GM21447 (cell line): ENCODE data around the gene SLC5A12.
"Not testable (repeated sequence)": the region's sequence is repeated elsewhere in the genome, so short reads cannot be mapped to it uniquely, and the experiment has no call there.

Source experiments
- ATAC-seq: cut with Tn5 transposase; IDR thresholded peaks from one replicate; pipeline ENCODE4 v1.9.1; 2021; ENCODE audit not compliant: unreplicated experiment

The SLC5A12 gene

GRCh38 chr11:26655287-26655686, 66.6 kb downstream of the SLC5A12 start:
- no peak for ATAC-seq

GRCh38 chr11:26651916-26652315, 69.9 kb downstream of the SLC5A12 start:
- no peak for ATAC-seq

GRCh38 chr11:26649884-26650283, 72.0 kb downstream of the SLC5A12 start:
- ATAC-seq = peak; percentile 81

DNA sequence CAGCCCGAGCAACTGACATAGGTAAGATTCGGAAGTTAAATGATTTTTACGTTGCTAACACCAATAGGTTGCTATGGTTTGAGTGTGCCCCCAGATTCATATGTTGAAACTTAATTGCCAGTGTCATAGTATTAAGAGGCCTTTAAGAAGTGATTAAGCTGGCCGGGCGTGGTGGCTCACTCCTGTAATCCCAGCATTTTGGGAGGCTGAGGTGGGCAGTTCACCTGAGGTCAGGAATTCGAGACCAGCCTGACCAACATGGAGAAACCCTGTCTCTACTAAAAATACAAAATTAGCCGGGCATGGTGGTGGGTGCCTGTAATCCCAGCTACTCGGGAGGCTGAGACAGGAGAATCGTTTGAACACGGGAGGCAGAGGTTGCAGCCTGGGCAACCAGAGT, 78.5 kb downstream of the SLC5A12 start:
- not testable (repeated sequence) for ATAC-seq

DNA sequence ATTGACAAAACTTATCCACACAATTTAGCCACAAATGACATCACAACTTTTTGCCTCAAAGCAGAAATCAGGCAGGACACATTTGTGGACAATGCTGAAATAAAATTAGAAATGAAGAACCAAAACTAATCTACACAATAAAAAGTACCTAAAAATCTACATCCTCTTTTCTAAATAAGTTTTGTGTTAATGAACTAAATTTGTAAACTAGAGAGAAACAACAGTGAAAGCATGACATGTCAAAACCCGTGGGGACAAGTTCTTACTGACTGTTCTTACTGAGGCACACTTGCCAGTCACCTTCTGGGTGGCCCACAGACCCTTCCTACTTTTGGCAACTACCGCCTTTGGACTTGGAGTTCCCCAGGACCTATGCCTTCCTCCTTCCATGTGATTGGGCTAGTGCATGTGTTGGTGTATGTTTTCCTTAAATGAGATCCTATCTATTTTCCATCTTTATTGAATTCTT, 89.1 kb downstream of the SLC5A12 start:
- ATAC-seq = no peak

DNA sequence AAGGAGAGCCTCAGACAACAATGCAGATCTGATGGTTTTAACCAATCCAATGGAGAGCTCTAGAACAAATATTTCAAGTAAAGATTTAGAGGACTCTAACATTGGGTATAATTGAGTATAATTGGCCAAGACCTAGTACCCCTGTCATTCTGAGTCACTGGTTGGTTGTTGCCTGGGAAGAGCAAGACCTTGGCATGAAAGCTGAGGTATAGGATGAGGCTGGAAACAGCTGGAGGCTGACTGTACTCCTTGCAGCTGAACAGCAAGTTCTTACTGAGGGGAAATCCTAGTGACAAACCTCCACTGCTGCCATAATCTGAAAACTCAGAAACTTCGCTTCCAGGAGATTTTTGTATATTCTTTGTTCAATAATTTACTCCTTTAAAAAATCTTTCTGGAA, 95.5 kb downstream of the SLC5A12 start:
- no peak for ATAC-seq

DNA sequence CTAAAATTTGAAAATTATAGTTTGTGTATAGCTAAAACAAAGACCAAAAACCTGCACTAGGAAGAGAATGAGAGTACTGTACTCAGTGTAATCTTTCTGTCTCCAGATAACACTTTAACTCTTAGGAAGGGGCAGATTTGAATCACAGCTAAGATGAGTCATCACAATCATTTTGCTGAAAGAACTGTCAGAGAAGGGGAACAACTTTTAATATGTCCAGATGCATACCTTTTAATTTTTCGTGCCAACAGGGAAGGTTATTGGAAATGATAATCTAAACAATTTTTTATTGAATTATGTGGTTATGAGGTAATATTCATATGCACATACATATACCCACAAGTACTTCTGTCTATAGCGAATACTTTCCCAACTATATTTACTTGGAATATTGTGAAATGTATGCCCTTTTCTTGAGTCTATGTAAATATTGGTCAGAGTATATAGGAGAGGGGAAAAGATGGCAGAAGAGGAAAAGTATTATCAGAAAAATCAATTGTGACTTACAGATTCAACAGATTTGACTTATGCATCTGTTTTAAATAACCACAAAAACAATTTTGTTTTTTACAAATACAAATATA, 98.7 kb downstream of the SLC5A12 start:
- no peak for ATAC-seq

DNA sequence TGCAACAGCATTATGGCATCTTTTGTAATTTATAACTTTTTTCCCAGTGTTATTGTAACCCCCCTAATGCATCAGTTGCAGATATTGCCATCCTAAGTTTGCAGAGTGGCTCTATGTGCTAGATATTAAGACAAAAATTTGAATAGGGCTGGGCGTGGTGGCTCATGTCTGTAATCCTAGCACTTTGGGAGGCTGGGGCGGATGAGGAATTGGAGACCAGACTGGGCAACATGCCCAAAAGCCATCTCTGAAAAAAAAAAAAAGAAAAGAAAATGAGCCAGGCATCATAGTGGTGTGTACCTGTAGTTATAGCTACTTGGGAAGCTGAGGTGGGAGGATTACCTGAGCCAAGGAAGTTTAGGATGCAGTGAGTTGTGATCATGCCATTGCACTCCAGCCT, 99.7 kb downstream of the SLC5A12 start:
- no peak for ATAC-seq

- ATAC-seq = no peak
These were observed 100.7 kb downstream of the SLC5A12 start for GRCh38 chr11:26621132-26621531.

GRCh38 chr11:26620282-26621045, 101.4 kb downstream of the SLC5A12 start:
- ATAC-seq = no peak

GRCh38 chr11:26618441-26618840, 103.4 kb downstream of the SLC5A12 start:
- ATAC-seq = no peak
